ENCODE data around the gene MAP1LC3B2. TPM values are rescaled to one million over a fixed set of nuclear protein-coding genes. Genes with fewer than 3 reads are reported as not detected.
A peak's percentile ranks its signal among the peaks of the same experiment; 100 is the strongest.

Gene MAP1LC3B2
- total and polyA plus RNA-seq, 2 of the 13 experiments (the other 11 are each of a cell fraction or from before 2014, with no cell fraction given): 0.60 to 2.2 TPM

DNA sequence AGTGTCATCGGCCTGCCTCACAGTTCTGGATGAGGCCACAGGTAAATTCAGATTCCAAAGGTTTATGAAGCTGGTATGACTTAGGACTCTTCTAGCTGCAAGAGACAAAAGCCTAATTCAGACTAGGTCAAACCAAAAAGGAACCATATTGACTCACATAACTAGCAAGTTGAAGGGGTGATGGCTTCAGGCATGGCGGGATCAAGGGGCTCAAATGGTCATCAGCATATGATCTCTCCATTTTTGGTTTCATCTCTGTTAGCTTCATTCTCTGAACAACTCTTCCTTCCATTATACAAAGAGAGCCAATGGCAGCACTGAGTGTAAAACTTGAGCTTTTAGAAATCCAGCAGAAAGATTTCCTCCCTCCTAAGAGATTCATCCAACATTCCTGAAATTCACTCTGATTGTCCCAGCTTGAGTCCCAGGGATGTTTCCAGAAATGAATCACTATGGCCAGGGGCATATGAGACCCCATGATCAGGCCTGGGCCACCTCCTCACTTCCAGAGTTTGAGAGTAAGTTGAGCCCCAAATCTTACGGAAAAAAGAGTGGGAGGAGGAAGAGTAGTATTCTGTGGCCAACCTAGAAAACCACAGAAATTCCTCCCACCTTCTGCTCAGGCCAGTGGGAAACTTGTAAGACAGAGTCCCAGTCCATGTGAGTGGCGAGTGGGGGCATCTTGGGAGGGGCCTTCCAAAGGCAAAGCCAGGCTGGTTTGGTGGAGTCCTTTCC is 2.0 kb upstream of the MAP1LC3B2 start:
- no peak overlapping the region for H3K4me2 ChIP-seq (ENCODE audit: low read depth, low read length)
- no peaks in the 10 kb centered on the region for H3K36me3 ChIP-seq (replicated peaks in 1 of 2; ENCODE audit: control insufficient read depth in 1 of 2, insufficient read depth in 2 of 2, low read length in 2 of 2)
- no peaks in the 10 kb centered on the region for H3K9me3 ChIP-seq (ENCODE audit: low read length)
- no peak overlapping the region for H3K4me3 ChIP-seq (replicated peaks in 1 of 3; ENCODE audit: insufficient read depth in 1 of 3, low read depth in 2 of 3, low read length in 3 of 3)
- H3K4me1 ChIP-seq (ENCODE audit: insufficient read depth, low read length): peaks cover 16% of the 10 kb centered on the region
- ChIA-PET POLR2A (no interaction called here), CTCF (ENCODE audit: low intra/inter-chr PET ratio, low total read pairs) (no interaction called here)
- H3K79me2 ChIP-seq (ENCODE audit: insufficient read depth, low read length): no peaks in the 10 kb centered on the region
- DNase-seq (ENCODE audit: low spot score) (no peak), ATAC-seq (no peak), FAIRE-seq (no peak)
- in situ Hi-C loops (cut with HindIII; ENCODE audit: extremely low pct_ligation_motif_present, low pct_unique_long_range_greater_than_20kb): no loop called here
- H2AFZ ChIP-seq (ENCODE audit: low read length): no peak overlapping the region
- H4K20me1 ChIP-seq (ENCODE audit: insufficient read depth, low read length): no peaks in the 10 kb centered on the region
- intact Hi-C loops (cut with micrococcal nuclease; ENCODE audit: unreplicated experiment): no loop called here
- H3K27ac ChIP-seq (ENCODE audit: extremely low read length, insufficient read depth, low read length): no peak overlapping the region
- WGBS (ENCODE audit: low lambda C conversion rate): 71% methylated on average over 4 of the region's 4 CpGs
- no peaks in the 10 kb centered on the region; a peak in 2 of 5 replicates for H3K27me3 ChIP-seq (ENCODE audit: control insufficient read depth in 1 of 2, insufficient read depth in 2 of 2, low read length in 2 of 2)
- H3K9ac ChIP-seq (ENCODE audit: insufficient read depth, low read depth, low read length): no peak overlapping the region
- no TSS peak for BruUV-seq (replicated peaks)
- no peak for TF ChIP-seq NFYB (CRISPR knock-in tag; IDR thresholded peaks at IDR 0.05)
- TF ChIP-seq HOXA3 (CRISPR knock-in tag; IDR thresholded peaks at IDR 0.05): no peak
- no peak for TF ChIP-seq PAWR (CRISPR knock-in tag; IDR thresholded peaks at IDR 0.05; ENCODE audit: borderline replicate concordance)
- no peak for TF ChIP-seq TFDP2 (CRISPR knock-in tag; IDR thresholded peaks at IDR 0.05)
- TF ChIP-seq ZNF329 (CRISPR knock-in tag; IDR thresholded peaks at IDR 0.05; ENCODE audit: low read depth): peak; percentile 94
- TF ChIP-seq CREB1 (IDR thresholded peaks at IDR 0.05): no peak
- TF ChIP-seq CREB1 (CRISPR knock-in tag; IDR thresholded peaks at IDR 0.05): no peak
